Mesodermal cell (in vitro differentiated cells): ENCODE results near the gene CDK5RAP3.

Experiments used
- H3K27ac ChIP-seq: 2 replicates; pipeline ENCODE4 v1.7.0; 2013; ENCODE audit warnings: mild to moderate bottlenecking, low read depth, low read length, moderate library complexity; ENCODE audit not compliant: severe bottlenecking
- H3K36me3 ChIP-seq: 2 replicates; pipeline ENCODE4 v1.7.1; 2013; ENCODE audit warnings: mild to moderate bottlenecking, low read length, moderate library complexity; ENCODE audit not compliant: control insufficient read depth, insufficient read depth
- H3K4me1 ChIP-seq: one replicate; pipeline ENCODE4 v1.7.1; 2013; ENCODE audit warnings: mild to moderate bottlenecking, low read length; ENCODE audit not compliant: insufficient read depth, control insufficient read depth, poor library complexity, severe bottlenecking
- H3K4me3 ChIP-seq: 2 replicates; pipeline ENCODE4 v1.7.0; 2013; ENCODE audit warnings: low read length, control low read depth, mild to moderate bottlenecking; ENCODE audit not compliant: insufficient read depth, poor library complexity, severe bottlenecking; ENCODE audit errors: extremely low read depth
- H3K9me3 ChIP-seq: 2 replicates; pipeline ENCODE4 v1.7.1; 2013; ENCODE audit warnings: mild to moderate bottlenecking, low read length, moderate library complexity; ENCODE audit not compliant: control insufficient read depth
- WGBS, 2 experiments: methylation state at CpG; one replicate each; pipeline ENCODE4 v1.1.5; 2013; ENCODE audit warnings: missing lambda C conversion rate in 2 of 2; ENCODE audit not compliant: insufficient coverage in 2 of 2; 5-methylcytosine and 5-hydroxymethylcytosine counted together

Gene CDK5RAP3

GRCh38 chr17:47935961-47936360 lies 35.0 kb upstream of the CDK5RAP3 start:
- Histone ChIP-seq H3K36me3 (no peaks in the 10 kb centered on the region), H3K9me3 (no peaks in the 10 kb centered on the region)
- WGBS, 2 experiments: 84 to 93% methylated on average over 4 to 5 of the region's 5 CpGs

DNA sequence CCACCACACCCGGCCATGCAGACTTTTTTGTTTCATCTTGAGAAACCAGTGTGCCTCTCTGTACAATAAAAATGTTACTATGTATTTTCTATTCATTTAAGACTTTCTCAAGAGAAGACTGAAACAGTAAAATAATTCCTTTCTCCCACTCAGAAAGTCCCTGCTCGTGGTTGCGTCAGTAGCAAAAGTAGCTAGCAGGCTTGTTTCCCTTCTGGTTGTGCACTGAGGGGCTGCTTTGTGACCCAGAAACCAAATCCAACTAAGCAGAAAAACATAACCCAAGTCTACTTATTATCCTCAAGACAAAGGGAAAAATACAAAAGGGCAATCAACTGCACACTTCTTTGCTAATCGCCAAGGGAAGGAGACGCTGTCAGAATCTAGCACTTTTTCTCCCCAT lies 33.0 kb upstream of the CDK5RAP3 start:
- no peaks in the 10 kb centered on the region for H3K9me3 ChIP-seq
- WGBS, 2 experiments: 89 to 97% methylated on average over 3 to 4 of the region's 5 CpGs

More at GRCh38 chr17:47935961-47936360, 35.0 kb upstream of the CDK5RAP3 start:
- no peaks in the 10 kb centered on the region for H3K4me1 ChIP-seq
- H3K27ac ChIP-seq: no peak overlapping the region
- no peak overlapping the region for H3K4me3 ChIP-seq

GRCh38 chr17:47941246-47942095 lies 29.4 kb upstream of the CDK5RAP3 start, which contains the start of gene PNPO:
TSS of gene PNPO (plus strand) at chr17:47941571. CDS start at chr17:47941676, 105 bp downstream.
- H3K36me3 ChIP-seq: no peaks in the 10 kb centered on the region
- H3K4me1 ChIP-seq: peaks cover 7% of the 10 kb centered on the region
- H3K27ac ChIP-seq: no peak within 1 kb of the TSS
- H3K9me3 ChIP-seq: no peaks in the 10 kb centered on the region
- peak within 1 kb of the TSS; percentile 60 for H3K4me3 ChIP-seq
- 7 to 15% methylated on average over 37 to 43 of the region's 50 CpGs for WGBS, 2 experiments

More for the DNA sequence above, 33.0 kb upstream of the CDK5RAP3 start:
- Histone ChIP-seq H3K27ac (no peak overlapping the region), H3K4me1 (peaks cover 7% of the 10 kb centered on the region), H3K36me3 (no peaks in the 10 kb centered on the region), H3K4me3 (no peak overlapping the region)

DNA sequence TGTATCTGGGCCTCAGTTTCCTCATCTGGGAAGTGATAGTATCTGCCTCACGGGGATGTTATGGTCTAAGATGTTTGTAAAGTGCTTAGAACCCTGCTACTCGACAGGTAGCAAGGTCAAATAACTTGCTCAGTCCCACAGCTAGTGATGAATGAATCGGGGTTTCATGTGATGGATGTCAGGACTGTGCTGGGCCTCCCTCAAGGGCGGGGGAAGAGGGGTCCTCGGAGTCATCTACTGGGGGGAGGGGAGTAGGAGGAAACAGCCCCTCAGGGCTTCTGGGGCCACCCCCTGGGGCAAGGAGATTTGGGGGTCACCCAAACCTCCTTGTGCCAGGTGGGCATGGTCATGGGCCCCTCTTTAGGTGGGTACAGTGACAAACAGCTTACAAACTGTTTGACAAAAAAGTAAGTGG lies 28.8 kb upstream of the CDK5RAP3 start:
- H3K9me3 ChIP-seq: no peaks in the 10 kb centered on the region
- H3K36me3 ChIP-seq: no peaks in the 10 kb centered on the region
- H3K27ac ChIP-seq: no peak overlapping the region
- H3K4me1 ChIP-seq: peaks cover 7% of the 10 kb centered on the region
- H3K4me3 ChIP-seq: peak overlapping the region; percentile 60
- 51 to 57% methylated on average over 3 of the region's 5 CpGs for WGBS, 2 experiments

DNA sequence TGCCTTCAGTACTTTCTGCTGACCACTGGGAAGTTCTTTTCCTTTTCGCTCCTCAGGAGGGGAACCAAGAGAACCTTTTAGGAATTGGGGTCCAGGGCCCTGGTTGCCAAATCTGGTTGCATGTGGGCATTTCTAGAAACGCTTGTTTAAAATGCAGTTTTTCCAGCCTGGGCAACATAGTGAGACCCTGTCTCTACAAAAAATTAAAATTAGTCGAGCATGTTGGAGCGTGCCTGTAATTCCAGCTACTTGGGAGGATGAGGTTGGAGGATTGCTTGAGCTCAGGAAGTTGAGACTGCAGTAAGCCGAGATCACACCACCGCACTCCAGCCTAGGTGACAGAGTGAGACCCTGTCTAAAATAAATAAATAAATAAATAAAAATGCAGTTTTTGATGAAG lies 28.3 kb upstream of the CDK5RAP3 start:
- no peaks in the 10 kb centered on the region for H3K36me3 ChIP-seq
- no peak overlapping the region for H3K27ac ChIP-seq
- H3K4me3 ChIP-seq: no peak overlapping the region
- H3K9me3 ChIP-seq: no peaks in the 10 kb centered on the region
- peaks cover 7% of the 10 kb centered on the region for H3K4me1 ChIP-seq
- 93 to 97% methylated on average over 3 of the region's 6 CpGs for WGBS, 2 experiments

- Histone ChIP-seq H3K4me1 (peaks cover 11% of the 10 kb centered on the region), H3K4me3 (no peak overlapping the region), H3K9me3 (no peaks in the 10 kb centered on the region), H3K27ac (no peak overlapping the region), H3K36me3 (no peaks in the 10 kb centered on the region)
- WGBS, 2 experiments: 84 to 92% methylated on average over 8 of the region's 8 CpGs
These were observed 25.8 kb upstream of the CDK5RAP3 start for GRCh38 chr17:47945080-47945479.

DNA sequence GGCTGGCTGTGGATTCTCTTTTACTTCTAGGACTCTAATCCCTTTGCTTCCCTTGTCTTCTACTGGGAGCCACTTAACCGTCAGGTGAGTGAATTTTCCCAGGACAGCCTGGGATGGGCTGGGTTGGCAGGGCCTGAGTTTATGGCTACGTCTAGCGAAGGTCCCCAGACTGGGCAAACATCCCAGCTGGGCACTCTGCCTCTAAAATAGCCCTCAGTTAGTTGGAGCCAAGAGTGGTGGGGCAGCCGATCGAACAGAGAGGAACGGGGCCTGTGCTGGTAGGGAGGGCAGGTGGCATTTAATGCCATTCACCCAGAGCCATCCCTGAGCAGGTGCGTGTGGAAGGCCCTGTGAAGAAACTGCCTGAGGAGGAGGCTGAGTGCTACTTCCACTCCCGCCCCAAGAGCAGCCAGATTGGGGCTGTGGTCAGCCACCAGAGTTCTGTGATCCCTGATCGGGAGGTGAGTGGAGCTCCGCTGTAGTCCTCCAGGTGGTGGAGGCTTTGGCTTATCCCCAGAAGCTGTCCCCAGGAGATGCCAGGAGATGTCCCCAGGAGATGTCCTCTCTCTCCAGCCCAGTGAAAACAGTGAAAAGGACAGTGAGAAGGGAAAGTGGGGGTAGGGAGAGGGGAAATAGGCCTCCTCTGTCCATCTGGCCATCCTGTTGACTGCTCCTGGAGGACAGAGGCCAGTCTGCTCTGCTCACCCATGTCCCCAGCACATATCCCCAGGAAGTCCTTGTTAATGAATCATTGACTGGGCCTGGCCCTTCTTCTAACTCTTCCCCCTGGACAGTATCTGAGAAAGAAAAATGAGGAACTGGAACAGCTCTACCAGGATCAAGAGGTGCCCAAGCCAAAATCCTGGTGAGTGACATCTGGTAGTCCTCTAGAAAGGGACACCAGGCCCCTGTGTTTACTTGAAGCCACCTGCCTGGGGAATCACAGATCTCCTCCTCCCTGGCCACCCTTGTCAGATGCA lies 25.1 kb upstream of the CDK5RAP3 start:
- Histone ChIP-seq H3K9me3 (no peaks in the 10 kb centered on the region), H3K36me3 (no peaks in the 10 kb centered on the region), H3K27ac (no peak overlapping the region), H3K4me3 (no peak overlapping the region), H3K4me1 (peaks cover 11% of the 10 kb centered on the region)
- WGBS, 2 experiments: 90 to 93% methylated on average over 8 to 10 of the region's 10 CpGs

DNA sequence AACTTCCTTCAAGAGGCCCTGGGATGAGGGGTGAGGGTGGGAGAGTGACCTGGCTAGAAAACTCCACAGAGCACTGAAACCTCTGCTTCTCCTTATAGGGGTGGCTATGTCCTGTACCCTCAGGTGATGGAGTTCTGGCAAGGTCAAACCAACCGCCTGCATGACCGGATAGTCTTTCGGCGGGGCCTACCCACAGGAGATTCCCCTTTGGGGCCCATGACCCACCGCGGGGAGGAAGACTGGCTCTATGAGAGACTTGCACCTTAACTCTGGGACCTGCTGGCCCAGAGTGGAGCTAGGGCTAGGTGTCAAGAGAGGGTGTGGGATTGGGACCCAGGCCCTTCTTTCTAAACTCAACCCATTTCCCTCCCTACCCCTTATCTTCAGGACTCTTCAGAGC lies 24.4 kb upstream of the CDK5RAP3 start:
- H3K4me1 ChIP-seq: peaks cover 11% of the 10 kb centered on the region
- WGBS, 2 experiments: 100% methylated on average over 1 to 4 of the region's 6 CpGs
- H3K4me3 ChIP-seq: no peak overlapping the region
- no peak overlapping the region for H3K27ac ChIP-seq
- no peaks in the 10 kb centered on the region for H3K9me3 ChIP-seq
- H3K36me3 ChIP-seq: no peaks in the 10 kb centered on the region

GRCh38 chr17:47946929-47947397 lies 23.9 kb upstream of the CDK5RAP3 start:
- Histone ChIP-seq H3K27ac (no peak overlapping the region), H3K9me3 (no peaks in the 10 kb centered on the region)
- 0% methylated on average over 1 of the region's 2 CpGs for WGBS, 2 experiments

GRCh38 chr17:47948706-47949196 lies 22.2 kb upstream of the CDK5RAP3 start:
- Histone ChIP-seq H3K4me3 (no peak overlapping the region), H3K27ac (no peak overlapping the region), H3K36me3 (no peaks in the 10 kb centered on the region), H3K4me1 (peaks cover 4% of the 10 kb centered on the region), H3K9me3 (no peaks in the 10 kb centered on the region)
- WGBS, 2 experiments: 90 to 93% methylated on average over 2 to 5 of the region's 5 CpGs

More at GRCh38 chr17:47946929-47947397, 23.9 kb upstream of the CDK5RAP3 start:
- H3K4me1 ChIP-seq: peaks cover 8% of the 10 kb centered on the region
- H3K36me3 ChIP-seq: no peaks in the 10 kb centered on the region
- no peak overlapping the region for H3K4me3 ChIP-seq
